Glomerular visceral epithelial cell (primary cell): ENCODE data around the gene ZNF679.
"Not testable (repeated sequence)": the region's sequence is repeated elsewhere in the genome, so short reads cannot be mapped to it uniquely, and the experiment has no call there.

Source experiments
- DNase-seq: peaks from one replicate; pipeline ENCODE4 v3.0.0-alpha.2; 2016; ENCODE audit errors: extremely low spot score

Gene ZNF679

DNA sequence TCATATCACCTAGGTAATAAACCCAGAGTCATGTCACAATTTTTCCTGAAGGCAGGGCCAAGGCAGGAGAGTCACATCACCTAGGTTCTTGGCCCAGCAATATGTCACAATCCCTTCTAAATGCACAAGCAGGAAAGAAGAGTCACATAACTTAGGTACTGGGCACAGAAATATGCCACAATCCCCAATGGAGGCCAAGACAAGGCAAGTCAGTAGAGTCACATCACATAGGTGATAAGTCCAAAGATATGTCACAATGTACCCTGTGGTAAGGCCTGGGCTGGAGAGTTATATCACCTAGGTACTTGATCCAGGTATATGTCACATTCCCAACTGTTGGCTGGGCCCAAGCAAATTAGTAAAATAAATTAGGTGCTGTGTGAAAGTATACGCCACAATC lies at the start of gene ZNF679:
TSS of gene ZNF679 (plus strand) at position 301 of the 400 bp plus-strand sequence. CDS start 20,644 bp downstream, outside the sequence.
- DNase-seq, result not testable (repeated sequence)

DNA sequence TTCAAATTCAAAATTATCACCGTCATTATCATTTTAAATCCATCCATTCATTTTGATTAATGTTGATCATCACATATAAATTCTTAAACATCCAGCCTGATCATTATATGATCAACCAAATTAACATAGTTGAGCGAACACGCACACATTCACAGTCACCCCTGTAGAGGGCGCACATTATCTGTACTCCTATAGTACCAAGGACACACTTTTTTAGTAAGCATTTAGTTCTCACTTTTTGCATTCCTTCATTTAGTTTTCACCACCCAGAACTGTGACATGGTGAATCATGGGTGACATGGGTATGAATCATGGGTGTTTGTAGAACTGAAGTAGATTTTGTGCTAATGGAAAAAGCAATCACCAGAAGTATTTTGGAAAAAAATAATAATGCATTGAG lies 47.3 kb upstream of the ZNF679 start:
- no peak for DNase-seq

DNA sequence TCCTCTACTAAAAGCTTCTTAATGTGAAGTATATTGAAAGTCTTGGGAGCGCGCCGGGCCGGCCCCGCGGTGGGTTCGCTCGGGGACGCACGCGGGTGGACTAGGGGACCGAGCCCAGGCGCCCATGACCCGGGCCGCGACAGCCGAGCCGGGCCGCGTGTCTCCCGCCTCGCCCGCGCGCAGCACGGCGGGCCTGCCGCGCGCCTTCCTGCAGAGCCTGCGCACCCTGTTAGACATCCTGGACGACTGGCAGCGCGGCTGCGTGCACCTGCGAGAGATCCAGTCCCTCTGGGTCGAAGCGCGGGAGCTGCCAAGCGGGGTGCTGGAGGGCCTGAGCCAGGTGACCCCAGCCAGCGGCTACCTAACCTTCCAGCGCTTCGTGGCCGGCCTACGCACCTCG lies 46.7 kb upstream of the ZNF679 start:
- DNase-seq, result no peak

- no peak for DNase-seq
Measured at GRCh38 chr7:64182036-64182790, 46.1 kb upstream of the ZNF679 start.

GRCh38 chr7:64183126-64183742 lies 45.0 kb upstream of the ZNF679 start:
- no peak for DNase-seq

GRCh38 chr7:64183827-64184372 lies 44.4 kb upstream of the ZNF679 start:
- no peak for DNase-seq

DNA sequence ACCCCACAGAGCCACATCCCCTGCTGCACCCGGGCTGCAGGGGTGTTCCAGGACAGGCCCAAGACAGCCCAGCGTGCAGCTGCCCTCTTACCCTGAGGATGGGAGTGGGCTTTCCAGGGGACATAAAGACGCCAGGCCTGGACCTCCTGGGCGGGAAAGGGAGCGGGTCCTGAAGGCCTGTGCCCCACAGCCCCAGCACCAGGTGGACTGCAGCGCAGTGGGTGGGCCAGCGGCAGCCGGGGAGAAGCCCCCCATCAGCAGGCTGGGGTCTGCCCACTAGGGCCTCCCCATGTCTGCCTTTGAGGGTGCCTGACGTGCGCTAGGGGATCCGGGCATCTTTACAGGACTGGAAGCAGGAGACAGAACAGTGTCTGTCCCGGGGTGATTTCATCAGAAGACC lies 43.9 kb upstream of the ZNF679 start:
- DNase-seq, result no peak

DNA sequence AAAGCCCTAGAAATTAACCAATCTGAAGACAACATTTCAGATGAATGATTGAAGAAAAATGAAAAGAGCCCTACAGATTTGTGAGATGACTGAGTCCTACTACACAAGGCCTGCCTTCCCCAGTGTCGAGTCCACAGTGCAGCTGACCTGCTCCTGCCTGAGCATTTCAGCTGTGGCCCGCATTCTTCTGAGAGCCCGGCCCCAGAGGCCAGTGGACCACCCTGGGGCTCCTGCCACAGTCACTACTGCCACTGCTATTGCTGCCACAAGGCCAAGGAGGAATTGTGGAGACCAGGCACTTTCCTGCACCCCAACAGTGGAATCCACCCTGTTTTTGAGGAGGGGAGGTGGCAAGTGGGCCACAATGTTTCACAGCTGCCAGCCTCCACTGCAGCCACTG lies 40.9 kb upstream of the ZNF679 start:
- no peak for DNase-seq

DNA sequence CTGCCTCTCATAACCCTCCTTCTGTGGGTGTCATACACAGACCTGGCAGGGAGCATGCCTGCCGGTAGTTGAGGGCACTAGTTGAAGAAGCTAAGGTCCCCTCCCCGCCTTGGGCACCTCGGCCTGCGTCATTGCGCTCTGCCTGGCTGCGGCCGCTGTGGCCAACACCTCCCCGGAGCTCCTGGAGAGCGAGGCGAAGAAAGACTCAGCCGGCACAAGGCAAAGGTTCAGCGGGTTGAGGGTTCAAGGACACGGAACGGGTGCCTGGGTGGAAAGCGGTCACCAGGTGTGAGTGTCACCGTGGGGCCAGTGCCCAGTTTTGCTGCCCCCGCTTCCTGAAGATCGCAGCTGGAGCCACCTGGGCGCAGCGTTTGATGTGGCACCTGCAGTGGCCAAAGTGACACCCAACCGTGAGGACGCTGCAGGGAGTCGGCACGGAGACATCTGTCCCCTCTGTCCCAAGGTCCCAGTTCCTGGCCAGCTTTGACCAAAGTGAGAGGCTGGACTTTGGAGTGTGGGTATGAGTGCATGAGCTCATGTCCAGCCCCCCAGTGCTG lies 36.0 kb upstream of the ZNF679 start:
- no peak for DNase-seq

GRCh38 chr7:64192775-64193174 lies 35.5 kb upstream of the ZNF679 start:
- DNase-seq, result no peak

- no peak for DNase-seq
Measured at GRCh38 chr7:64206903-64207302, 21.4 kb upstream of the ZNF679 start, which contains the start of gene ZNF735. Gene ZNF735 (plus strand): TSS chr7:64207203. CDS start chr7:64207203, 0 bp downstream.

DNA sequence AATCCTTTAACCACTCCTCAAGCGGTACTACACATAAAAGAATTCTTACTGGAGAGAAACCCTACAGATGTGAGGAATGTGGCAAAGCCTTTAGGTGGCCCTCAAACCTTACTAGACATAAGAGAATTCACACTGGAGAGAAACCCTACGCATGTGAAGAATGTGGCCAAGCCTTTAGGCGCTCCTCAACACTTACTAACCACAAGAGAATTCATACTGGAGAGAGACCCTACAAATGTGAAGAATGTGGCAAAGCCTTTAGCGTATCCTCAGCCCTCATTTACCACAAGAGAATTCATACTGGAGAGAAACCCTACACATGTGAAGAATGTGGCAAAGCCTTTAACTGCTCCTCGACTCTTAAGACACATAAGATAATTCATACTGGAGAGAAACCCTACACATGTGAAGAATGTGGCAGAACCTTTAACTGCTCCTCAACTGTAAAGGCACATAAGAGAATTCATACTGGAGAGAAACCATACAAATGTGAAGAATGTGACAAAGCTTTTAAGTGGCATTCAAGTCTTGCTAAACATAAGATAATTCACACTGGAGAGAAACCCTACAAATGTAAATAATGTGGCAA lies 8.5 kb upstream of the ZNF679 start:
- DNase-seq, result not testable (repeated sequence)

GRCh38 chr7:64223366-64223765 lies 4.9 kb upstream of the ZNF679 start:
- no peak for DNase-seq

- DNase-seq, result no peak
Measured at GRCh38 chr7:64266341-64266919, 38.2 kb downstream of the ZNF679 start.

DNA sequence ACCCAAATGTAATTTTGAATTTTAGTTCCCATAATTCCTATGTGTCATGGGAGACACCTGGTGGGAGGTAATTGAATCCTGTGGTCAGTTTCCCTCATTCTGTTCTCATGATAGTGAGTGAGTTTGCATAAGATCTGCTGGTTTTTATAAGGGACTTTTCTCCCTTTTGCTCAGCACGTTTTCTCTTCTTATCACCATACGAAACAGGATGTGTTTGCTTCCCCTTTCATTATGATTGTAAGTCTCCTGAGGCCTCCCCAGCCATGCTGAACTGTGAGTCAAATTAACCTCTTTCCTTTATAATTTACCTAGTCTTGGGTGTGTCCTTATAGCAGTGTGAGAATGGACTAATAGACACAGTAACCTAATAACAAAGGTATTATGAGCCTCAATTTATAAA lies 49.4 kb downstream of the ZNF679 start:
- no peak for DNase-seq

- DNase-seq, result no peak
Measured at GRCh38 chr7:64294701-64295420, 66.6 kb downstream of the ZNF679 start.

- DNase-seq, result not testable (repeated sequence)
Measured at GRCh38 chr7:64297418-64297817, 69.1 kb downstream of the ZNF679 start.

DNA sequence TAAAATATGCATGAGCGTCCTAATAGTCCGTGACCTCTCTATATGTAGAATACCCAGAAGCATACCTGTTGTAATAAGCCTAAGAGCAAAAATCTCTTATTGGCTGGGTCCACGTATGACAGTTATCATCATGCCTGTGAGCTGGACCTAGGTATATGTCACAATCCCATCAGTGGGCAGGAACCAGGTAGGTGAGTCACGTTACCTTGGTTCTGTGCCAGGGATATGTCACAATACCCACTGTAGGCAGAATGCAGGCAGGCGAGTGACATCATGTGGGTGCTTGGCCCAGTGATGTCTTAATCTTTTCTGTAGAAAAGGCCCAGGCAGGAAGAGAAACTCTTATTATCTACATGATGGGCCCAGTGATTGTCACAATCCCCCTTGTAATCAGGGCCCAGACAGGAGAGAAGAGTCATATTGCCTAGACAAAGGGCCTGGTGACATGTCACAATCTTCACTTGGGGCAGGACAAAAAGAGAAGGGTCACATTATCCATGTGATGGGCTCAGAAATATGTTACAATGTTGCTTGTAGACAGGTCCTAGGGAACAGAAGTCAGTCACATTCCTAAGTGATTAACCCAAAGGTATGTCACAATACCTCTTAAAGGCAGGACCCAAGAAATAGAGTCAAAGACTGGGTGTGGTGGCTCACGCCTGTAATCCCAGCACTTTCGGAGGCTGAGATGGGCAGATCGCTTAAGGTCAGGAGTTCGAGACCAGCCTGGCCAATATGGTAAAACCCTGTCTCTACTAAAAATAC lies 72.5 kb downstream of the ZNF679 start:
- no peak for DNase-seq

- no peak for DNase-seq
Measured at GRCh38 chr7:64307254-64308015, 79.2 kb downstream of the ZNF679 start.

DNA sequence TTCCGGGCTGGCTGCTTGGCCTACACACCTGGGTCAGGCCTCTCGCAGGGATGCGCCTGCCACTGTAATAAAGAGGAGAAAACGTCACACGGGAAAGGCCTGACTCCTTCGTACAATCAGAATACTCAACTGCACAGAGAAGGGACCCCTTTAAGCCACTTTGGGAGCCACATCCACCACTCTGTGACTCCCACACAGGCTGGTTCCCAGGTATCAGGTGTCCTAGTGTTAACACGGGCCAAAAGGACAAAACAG lies 79.7 kb downstream of the ZNF679 start:
- DNase-seq, result no peak
